Measurements from ENCODE around the gene ARMCX2. TPM values are rescaled to one million over a fixed set of nuclear protein-coding genes. Genes with fewer than 3 reads are reported as not detected.

ARMCX2 gene
- total and polyA plus RNA-seq, 8 donors = 10.6 to 34.5 (median 16.3) TPM

DNA sequence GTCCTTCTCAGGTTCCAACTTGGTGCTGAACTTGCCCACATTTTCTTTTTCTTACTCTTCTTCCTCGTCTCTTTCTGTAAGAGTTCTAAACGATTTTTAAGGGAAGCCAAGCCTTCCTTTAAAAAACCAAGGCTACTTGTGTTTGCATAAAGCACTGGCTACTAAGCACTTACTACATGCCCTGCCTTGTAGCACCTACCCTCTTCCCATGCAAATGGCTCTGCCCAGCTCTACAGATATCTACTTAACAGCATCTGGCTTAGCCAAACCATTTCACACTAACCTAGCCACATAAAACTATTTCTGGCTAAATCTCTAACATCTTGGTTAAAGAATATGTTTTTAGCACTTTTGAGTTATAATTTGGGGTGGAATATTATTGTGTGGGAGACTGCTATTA lies 26.9 kb upstream of the ARMCX2 start:
- Histone ChIP-seq H3K9me3 (no peaks in the 10 kb centered on the region), H3K4me3 (no peak overlapping the region), H3K4me1 (no peaks in the 10 kb centered on the region), H3K27me3 (peaks cover 0 to 4% (median 0%) of the 10 kb centered on the region in 4 donors), H3K27ac (no peak overlapping the region), H3K36me3 (no peaks in the 10 kb centered on the region)
- ATAC-seq (no peak), FAIRE-seq (no peak), DNase-seq (no peak)
- WGBS, 2 donors = 27 to 42% methylated on average over 2 of the region's 2 CpGs
- intact Hi-C loops (cut with DNase I) = no loop called here
- TF ChIP-seq, protein P1, sequence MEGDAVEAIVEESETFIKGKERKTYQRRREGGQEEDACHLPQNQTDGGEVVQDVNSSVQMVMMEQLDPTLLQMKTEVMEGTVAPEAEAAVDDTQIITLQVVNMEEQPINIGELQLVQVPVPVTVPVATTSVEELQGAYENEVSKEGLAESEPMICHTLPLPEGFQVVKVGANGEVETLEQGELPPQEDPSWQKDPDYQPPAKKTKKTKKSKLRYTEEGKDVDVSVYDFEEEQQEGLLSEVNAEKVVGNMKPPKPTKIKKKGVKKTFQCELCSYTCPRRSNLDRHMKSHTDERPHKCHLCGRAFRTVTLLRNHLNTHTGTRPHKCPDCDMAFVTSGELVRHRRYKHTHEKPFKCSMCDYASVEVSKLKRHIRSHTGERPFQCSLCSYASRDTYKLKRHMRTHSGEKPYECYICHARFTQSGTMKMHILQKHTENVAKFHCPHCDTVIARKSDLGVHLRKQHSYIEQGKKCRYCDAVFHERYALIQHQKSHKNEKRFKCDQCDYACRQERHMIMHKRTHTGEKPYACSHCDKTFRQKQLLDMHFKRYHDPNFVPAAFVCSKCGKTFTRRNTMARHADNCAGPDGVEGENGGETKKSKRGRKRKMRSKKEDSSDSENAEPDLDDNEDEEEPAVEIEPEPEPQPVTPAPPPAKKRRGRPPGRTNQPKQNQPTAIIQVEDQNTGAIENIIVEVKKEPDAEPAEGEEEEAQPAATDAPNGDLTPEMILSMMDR (IDR thresholded peaks at IDR 0.05) = no peak

DNA sequence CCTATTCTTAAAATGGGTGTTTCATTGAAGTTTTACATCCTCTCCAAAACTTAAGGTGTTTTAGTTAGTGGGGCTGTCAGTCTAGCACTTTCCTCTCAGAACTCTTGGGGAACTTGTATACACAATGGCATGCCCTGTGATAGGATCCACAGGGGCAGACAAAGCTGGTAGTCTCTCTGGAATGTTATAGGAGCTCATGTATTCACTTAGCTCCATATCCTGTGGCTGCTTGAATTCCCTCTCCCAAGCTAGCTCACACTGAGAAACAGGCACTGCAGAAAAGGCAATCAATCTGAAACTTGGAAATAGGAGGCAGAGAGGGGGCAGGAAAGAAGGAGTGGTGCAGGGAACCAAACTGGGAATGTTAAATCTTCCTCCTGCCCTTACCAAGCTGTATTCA lies 26.3 kb upstream of the ARMCX2 start:
- DNase-seq (no peak), ATAC-seq (no peak), FAIRE-seq (no peak)
- no peaks in the 10 kb centered on the region for H3K9me3 ChIP-seq
- TF ChIP-seq, protein P1 (IDR thresholded peaks at IDR 0.05) = no peak
- no peaks in the 10 kb centered on the region for H3K36me3 ChIP-seq
- no peak overlapping the region for H3K4me3 ChIP-seq
- H3K27ac ChIP-seq = no peak overlapping the region
- H3K27me3 ChIP-seq = peaks cover 0 to 4% (median 1%) of the 10 kb centered on the region in 4 donors
- no peaks in the 10 kb centered on the region for H3K4me1 ChIP-seq
- intact Hi-C loops (cut with DNase I) = no loop called here

DNA sequence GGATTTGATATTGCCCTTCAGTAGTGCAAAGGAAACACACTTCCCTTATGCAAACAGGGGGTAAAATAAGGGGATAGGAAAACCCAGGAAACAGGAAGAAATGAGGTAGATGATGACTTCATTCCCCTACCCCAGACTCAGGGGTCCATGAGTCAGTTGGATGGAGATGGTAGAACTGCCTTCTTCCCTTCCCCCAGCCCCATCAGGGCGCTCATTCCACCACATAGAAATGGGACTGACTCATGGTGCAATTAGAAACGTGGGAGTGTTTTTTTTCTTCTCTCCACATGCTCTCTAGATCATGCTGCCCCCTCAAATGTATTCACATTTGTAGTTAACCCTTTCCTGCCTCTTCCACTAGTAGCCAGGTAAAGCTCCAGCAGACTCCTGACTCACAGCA lies 23.1 kb upstream of the ARMCX2 start:
- TF ChIP-seq, protein P1 (IDR thresholded peaks at IDR 0.05) = no peak
- 35 to 41% methylated on average over 2 of the region's 2 CpGs for WGBS, 2 donors
- Histone ChIP-seq H3K4me1 (no peaks in the 10 kb centered on the region), H3K27me3 (peaks cover 0 to 6% (median 2%) of the 10 kb centered on the region in 4 donors), H3K9me3 (no peaks in the 10 kb centered on the region), H3K4me3 (no peak overlapping the region), H3K27ac (no peak overlapping the region), H3K36me3 (no peaks in the 10 kb centered on the region)
- no peak for ATAC-seq
- no peak for FAIRE-seq
- intact Hi-C loops (cut with DNase I) = no loop called here
- DNase-seq = no peak

DNA sequence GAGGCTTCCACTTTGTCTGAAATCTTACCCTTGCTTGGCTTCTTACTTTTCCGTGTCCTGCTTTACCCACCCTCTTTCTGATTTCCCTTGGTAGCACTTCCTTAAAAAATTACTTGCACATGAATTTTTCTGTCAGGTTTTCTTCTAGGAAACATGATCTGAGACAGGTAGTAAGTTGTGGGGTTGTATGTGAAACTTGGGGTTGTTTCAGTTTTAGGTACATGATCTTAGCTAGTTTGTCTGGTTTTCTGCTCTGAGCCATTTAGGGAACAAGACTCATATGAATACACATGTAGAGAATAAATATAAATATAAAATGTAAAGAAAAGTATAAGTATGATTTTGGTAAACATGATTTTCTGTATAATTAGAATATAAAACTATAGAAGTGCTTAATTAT lies 17.4 kb upstream of the ARMCX2 start:
- ATAC-seq = no peak
- Histone ChIP-seq H3K36me3 (no peaks in the 10 kb centered on the region), H3K4me3 (no peak overlapping the region), H3K9me3 (no peaks in the 10 kb centered on the region), H3K27me3 (peaks cover 0 to 11% (median 3%) of the 10 kb centered on the region in 4 donors), H3K27ac (no peak overlapping the region), H3K4me1 (no peaks in the 10 kb centered on the region)
- TF ChIP-seq, protein P1 (IDR thresholded peaks at IDR 0.05) = no peak
- FAIRE-seq = no peak
- intact Hi-C loops (cut with DNase I) = no loop called here
- no peak for DNase-seq
- 52 to 79% methylated on average over 1 of the region's 1 CpG for WGBS, 2 donors

DNA sequence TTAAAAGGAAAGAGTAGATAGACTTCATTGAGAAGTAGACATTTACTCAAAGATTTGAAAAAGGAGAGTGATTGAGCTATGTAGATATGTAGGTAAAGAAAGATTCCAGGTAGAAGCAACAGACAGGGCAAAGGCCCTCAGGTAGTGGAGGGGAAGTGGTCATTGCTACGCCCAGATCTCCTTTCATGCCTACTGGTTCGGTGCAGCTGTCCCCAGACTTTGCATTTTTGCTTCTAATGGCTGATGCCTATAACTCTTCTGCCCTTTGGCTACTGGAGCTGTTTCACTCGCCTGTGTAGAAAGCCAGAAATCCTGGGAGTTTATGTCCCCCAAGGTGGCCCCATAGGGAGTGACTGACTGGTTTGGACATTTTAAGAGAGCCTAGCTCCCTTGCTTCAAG lies 16.9 kb upstream of the ARMCX2 start:
- TF ChIP-seq, protein P1 (IDR thresholded peaks at IDR 0.05) = no peak
- FAIRE-seq = no peak
- 54 to 73% methylated on average over 3 of the region's 3 CpGs for WGBS, 2 donors
- intact Hi-C loops (cut with DNase I) = no loop called here
- H3K4me3 ChIP-seq = no peak overlapping the region
- no peak overlapping the region for H3K27ac ChIP-seq
- no peak for ATAC-seq
- H3K9me3 ChIP-seq = no peaks in the 10 kb centered on the region
- H3K27me3 ChIP-seq = peaks cover 0 to 11% (median 3%) of the 10 kb centered on the region in 4 donors
- DNase-seq = no peak
- no peaks in the 10 kb centered on the region for H3K4me1 ChIP-seq
- H3K36me3 ChIP-seq = no peaks in the 10 kb centered on the region

All from pancreas (tissue), 10 donors.